ENCODE results near the gene AGK. TPM values are rescaled to one million over a fixed set of nuclear protein-coding genes. Genes with fewer than 3 reads are reported as not detected.

The AGK gene, protein sequence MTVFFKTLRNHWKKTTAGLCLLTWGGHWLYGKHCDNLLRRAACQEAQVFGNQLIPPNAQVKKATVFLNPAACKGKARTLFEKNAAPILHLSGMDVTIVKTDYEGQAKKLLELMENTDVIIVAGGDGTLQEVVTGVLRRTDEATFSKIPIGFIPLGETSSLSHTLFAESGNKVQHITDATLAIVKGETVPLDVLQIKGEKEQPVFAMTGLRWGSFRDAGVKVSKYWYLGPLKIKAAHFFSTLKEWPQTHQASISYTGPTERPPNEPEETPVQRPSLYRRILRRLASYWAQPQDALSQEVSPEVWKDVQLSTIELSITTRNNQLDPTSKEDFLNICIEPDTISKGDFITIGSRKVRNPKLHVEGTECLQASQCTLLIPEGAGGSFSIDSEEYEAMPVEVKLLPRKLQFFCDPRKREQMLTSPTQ
- polyA plus RNA-seq (ENCODE audit: insufficient read length): 16.9 TPM

DNA sequence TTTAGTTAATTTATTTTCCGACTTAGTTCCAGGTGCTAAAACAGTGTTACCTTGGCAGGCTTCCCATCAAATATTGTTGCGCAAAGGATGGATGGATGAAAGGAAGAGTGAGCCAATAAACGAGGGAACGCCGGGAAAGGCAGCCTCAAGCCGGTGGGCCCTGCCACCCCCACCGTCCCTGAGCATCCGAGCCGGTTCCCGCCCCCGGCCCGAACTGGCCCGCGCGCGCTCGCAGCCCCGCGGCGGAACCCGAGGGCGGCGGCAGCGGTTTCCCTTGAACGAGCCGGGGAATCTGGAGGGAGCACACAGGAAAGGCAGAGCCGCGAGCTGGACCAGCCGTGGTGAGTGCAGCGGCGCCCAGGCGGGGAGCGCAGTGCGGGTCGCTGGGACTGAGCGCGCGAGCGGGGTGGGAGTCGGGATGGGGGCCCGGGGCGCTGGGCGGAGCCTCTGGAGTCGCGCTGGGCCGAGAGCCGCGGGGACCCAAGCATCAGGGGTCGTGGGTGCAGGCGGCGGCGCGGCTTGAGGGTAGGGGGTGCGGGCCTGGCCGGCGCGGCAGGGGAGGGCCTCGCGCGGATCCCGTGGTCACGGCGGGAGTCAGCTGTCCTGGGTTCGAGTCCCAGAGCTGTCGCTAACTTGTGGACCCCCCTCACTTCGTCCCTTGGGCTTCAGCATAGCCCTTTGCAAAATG is at the start of gene AGK:
Gene AGK, plus strand, starts transcription at position 317 of the 688 bp plus-strand sequence. CDS start 4,057 bp downstream, outside the sequence.
- DNase-seq: peak; percentile 84

DNA sequence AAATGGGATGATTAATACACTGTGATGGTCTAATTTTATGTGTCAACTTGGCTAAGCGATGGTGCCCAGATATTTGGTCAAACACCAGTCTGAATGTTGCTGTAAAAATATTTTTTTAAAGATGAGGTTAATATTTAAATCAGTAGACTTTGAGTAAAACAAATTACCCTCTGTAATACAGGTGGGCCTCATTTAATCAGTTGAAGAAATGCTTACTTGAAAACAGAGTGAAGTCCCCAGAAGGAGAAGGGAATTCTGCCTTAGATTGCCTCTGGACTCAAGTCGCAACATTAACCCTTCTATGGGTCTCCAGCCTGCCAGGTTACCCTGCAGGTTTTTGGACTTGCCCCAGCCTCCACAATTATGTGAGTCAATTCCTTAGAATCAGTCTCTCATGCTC is 49.8 kb upstream of the AGK start:
- DNase-seq: no peak

DNA sequence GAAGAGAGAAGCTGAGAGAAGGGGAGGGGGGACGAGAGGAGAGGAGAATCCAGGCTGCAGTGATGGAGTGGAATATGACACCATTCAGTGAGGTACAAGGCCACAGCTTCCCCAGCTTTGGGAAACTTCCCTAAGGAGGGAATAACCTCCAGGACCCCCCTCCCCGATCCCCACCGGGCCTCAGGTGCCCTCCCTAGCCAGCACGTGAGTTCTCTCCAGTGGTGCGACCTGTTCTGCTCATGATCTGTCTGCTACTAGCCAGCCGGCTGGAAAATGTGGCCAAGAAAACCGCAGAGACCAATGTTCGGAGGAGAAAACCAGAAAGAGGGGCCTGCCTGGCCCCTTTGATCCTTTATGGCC is 39.9 kb upstream of the AGK start:
- no peak for DNase-seq

DNA sequence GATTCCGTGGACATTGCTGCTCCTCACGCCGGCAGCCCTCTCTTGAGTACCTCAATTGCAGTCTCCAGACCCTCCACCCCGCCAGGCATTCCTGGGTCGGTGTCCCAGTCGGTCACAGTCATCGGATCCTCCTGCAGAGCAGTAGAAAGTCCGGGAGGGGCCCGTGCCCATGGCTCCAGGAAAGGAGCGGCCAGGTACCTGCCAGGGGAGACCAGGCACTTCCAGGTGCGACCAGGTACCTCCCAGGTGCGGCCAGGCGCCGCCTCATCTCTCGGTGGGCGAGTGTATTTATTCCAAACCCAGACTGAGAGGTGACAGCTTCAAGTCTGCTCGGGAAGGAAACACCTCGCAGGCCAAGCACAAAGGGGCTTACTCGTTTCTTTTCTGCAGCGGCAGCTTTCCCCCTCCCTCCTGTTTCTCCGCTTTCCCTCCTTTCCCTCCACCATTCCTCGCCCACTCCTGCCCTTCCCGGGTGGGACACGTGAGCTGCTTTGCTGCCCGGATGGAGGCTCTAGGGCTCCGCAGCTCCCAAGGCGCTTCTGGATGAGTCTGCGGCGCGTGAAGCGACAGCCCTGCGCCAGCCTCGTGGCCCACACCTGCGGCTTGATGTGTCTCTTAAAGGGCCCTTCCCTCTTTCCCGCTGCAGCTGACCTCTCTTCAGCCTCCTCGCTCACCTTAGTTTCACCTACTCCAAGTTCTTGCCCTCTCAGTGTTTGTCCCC is 39.4 kb upstream of the AGK start:
- no peak for DNase-seq

DNA sequence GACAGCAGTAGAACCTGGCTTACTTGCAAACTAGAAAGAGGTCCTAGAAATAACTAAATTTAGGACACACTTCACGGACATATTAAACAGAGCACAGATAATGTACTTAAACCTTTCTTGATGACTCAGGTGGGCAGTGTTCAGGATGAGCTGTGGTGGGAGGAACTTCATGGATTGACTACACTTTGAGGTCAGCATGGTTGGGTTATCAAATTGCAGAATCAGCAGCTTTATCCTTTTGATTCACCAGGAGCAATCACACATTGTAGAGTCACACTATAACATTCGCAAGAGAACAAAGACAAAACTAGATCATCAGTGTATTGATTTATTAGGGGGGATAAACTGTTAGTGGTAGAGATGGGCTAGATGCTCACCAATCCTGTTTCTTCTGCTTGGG is 38.6 kb upstream of the AGK start:
- no peak for DNase-seq

DNA sequence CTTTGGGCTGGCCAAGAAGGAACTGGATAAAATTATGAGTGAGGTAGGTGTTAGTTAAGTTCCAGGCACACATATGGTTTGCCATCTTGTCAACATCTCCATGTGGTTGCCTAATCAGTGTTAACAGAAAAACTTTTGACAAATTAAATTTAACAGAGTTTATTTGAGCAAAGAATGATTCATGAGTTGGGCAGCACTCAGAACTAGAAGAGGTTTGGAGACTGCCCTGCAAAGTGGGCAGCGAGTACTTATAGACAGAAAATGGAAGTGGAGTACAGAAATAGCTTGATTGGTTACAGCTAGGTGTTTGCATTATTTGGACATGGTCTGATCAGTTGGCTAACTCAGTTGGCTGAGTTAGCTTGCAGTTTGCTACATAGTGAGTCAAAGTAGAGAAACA is 37.5 kb upstream of the AGK start:
- no peak for DNase-seq

DNA sequence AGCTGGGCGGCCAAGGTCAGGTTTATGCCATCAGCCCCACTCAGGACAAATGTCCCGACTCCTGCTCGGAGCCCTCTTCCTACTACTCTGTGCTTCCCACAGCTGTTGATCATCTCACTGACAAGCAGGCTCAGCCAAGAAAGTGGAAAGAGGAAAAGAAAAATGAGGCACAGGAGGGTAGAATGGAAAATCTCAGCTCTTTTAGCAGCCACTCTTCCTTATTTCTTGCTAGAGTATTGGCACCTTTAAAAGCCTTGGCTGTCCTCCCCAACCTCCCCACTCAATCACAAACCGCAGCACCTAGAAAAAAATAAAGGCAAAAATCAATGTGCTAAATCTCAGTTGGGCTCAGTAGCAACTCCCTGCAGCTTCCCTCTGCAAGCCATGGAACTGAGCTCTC is 35.3 kb upstream of the AGK start:
- peak; percentile 19 for DNase-seq

DNA sequence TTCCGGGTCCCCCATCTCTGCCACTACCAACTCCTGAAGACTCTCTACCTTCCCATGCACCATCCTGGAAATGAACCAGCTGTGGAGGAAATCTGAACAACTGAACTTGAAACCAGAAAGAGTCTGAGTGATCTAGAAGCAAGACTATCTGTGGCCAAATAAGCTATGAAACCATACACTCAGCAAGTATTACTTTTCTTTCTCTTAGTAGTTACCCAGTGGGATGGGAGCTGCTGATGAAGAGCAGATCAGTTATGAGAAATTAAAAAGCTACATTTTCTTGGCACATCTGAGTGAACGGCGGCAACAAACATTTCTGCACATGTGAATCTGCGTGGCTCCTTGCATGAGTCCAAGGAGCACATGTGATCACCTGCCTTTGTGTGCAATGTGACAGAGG is 31.6 kb upstream of the AGK start:
- no peak for DNase-seq

DNA sequence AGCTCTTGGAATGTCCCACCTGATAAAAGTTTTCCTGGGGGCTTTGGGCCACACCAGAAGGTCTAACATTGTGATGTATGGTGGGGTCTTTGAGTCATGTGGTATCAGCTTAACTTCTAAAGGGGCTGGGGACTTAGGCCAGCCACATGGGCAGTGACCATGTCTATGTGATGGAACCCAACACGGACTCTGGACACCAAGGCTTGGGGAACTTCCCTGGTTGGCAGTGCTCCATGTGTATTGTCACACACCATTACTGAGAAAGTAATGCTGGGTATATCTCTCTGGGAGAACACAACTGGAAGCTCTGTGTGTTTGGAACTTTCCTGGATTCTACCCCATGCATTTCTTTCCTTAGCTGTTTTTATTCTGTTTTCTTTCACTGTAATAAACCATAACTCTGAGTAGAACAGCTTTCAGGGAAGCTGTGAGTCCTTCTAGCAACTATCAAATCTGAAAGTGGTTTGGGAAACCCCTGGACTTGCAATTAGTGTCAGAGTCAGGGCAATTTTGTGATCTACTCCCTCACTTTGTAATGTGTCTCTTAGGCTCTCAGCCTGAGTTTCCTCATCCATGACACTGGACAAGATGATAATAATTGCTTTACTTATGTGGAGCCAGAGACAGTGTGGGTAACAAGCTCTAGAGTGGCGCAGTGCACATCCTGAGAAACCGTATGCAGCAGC is 28.4 kb upstream of the AGK start:
- no peak for DNase-seq

DNA sequence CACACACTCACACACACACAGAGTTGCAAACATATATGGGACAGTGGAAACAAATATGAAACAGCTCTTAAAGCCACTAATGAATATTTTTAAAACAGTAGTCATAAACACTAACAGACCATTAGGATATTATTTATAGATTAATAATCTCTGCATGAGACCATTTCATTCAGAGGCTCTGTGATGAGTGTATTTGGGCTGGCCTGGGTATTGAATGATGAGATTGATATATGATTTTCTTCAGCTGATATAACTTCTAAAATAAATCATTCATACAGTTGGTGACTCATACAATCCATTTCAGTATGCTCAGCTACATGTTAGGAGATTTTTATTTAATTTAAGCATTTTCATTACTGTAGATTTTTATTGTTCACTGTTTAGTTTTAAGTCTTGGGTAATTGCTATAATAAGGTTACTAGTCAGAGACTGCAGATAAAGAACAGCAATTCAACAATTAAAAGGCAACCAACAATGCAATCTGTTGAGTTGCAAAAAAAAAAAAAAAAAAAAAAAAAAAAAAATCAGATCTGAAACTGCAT is 25.2 kb upstream of the AGK start:
- DNase-seq: no peak

DNA sequence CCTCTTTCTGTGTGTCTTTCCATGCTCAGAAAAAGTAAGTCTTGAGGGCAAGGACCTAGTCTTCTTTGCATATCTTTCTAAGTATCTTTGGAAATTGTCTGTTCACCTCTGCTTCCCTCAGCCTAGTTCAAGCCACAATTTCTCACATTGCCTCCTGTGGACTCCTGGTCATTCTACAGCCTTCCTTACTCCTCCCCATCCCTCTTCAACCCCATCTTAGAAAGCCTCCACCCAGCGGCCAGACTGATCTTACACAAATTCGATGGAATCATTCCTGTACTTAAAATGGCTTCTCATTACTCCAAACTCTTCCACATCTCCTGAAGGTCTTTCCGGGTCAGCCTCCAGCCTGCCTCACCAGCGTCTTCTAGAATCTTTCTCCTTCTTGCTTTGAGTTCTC is 24.1 kb upstream of the AGK start:
- DNase-seq: no peak

DNA sequence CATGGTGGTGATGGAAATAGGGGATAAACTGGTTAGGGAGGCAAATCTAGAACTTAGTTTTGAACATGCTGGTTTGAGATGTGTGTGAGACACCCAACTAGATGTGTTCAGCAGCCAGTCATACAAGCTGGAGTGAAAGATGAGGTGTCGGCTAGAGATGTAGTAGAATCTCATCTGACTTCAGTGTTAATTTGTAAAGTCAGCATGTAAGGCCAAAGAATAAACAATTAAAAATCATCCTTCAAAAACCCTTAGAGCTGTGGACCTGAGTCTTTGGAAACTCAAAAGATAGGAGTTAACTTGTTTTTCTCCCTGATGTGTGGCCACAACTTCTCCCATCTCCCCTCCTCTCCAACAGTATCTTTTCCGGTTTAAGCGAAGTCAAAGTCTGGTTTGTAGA is 22.8 kb upstream of the AGK start:
- DNase-seq: no peak

DNA sequence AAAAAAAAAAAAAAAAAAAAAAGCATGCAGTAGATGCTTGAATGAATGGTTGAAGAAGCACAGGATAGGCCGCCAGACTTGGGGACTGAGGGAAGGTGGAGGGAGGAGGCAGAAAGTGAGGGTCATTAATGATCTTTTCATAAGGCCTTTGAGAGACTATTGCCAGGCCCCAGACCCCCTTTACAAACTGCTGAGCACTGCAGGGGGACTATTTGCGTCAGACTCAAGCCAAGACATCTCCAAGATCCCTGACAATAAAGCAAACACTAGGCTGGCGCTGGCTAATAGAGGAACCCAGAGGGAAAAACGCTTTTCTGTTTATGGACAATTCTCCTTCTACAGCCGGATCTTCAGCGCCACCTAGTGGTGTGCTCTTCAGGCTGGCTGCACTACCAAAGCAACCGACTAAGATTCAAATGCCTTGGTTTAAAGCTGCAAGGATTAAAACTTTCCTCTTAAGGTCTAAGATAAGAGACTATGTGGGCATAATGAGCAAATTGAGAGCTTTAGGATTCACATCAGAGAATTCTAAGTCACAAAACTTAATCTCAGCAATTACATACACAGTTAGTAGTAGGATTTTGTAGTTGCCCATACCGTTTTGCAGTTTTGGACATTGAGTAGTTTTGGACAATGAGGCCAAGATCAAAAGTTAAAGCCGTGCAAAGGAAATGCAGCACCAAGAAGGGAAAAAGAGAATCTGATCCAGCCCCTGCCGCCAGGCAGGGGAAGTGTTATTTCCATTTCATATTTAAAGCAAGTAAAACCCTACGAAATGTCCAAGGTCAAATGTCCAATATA is 17.9 kb upstream of the AGK start:
- DNase-seq: peak; percentile 83

DNA sequence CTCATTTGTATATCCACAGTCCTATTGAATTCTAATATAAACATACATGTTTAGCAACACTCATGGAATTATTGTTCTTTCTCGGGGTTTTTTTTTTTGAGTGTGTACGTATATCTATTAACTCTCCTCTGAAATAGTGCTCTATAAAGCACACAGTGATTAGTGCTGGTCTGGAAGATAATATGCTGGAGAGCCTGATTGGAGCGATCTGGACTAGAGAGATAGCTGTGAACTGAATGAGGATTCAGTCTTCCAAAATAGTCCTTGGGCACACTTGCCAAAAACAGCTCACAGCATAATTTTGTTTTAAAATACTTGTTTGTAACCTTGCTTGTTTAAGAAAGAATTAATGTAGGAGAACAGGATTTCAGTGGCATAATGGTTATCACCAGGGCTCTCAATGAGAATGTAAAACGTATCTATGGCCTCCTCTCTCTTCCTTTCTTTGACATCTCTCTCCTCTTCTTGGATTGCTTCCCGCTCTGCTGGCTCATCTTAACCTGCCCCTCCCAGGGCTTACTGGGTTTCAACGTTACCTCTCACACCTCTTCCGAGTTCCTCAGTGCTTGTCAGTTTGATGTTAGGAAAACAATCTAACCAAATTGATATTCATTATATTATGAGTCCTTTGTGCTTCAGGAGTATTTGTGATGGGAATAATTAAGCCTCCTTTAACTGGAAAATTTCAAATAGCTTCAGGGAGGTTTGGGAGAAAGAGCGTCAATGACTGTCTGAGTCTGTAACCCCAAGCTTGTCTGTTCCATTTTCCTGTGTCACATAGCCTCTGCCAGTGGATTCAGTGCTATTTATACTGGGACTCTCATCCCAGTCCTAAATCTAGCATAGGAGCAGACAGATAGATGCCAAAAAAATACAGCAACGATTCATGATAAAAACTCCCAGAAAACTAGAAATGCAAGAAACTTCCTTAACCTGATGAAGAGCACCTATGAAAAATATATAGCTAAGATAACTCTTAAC is 16.2 kb upstream of the AGK start:
- no peak for DNase-seq

DNA sequence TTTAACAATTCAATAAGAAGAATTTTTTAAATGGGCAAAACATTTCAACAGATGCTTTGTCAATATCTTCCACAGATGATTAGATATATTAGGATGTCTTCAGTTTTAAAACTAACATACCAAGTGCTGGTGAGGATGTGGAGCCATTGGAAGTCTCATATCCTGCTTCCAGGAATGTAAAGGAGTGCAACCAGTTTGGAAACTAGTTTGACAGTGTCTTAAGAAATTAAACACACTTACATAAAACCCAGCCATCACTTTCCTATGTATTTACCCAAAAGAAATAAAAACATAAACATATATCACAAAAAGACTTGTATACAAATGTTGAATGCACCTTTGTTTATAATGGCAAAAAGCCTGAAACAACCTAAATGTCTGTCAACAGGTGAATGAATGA is 13.3 kb upstream of the AGK start:
- DNase-seq: no peak

DNA sequence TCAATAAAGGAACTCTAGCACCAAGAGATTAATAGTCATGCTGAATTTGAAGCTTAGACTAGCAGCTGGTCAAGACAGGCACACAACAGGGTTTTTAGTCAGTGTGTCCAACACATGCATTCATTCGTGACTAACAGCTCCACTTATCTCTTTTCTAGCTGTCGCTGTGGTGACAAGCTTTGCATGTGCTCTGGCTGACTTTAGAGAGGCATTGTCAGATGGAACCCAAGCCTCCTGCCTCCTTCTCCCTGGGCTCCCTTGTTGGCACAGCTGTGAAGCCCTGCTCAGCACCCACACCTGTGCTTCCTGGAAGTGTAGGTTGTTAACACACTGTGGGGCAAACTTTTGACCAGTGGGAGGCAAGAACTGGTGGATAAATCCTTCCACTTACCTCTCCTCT is 9.8 kb upstream of the AGK start:
- DNase-seq: no peak

DNA sequence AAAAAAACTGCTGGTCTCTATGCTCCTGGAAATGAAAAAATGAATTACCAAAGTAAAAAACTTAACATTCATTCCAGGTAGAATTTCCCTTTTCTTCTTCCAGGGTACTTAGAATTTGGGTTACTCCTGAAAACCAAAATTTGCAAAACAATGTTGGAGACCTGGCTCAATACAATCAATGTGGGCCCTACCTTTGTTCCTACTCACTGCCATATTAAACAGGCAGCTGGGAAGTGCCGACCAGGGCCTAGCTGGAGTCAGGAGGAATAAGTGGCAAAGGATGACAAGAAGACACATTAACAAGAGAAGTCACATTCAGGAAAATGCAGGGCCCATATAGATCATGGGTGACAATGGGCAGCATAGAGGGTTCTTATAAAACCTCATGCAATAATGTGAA is 6.4 kb upstream of the AGK start:
- no peak for DNase-seq

DNA sequence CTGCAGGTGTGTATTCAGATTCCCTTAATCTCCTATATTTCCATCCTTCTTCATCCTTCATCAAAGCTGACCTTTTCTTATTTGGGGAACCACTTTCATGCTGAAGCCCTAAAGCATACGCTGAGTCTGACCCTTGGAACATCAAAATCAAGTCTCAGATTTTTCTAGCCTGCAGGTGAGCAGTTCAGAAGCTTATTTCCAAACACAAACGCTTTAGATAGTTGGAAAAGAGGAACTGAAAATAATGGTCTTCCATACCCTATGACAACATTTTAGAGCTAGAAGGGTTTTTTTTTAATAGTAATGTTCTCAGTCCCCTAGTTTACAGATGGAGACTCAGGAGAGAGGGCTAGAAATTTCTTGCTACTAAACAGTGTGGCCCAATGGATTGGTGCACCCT is 1.6 kb upstream of the AGK start:
- DNase-seq: no peak

DNA sequence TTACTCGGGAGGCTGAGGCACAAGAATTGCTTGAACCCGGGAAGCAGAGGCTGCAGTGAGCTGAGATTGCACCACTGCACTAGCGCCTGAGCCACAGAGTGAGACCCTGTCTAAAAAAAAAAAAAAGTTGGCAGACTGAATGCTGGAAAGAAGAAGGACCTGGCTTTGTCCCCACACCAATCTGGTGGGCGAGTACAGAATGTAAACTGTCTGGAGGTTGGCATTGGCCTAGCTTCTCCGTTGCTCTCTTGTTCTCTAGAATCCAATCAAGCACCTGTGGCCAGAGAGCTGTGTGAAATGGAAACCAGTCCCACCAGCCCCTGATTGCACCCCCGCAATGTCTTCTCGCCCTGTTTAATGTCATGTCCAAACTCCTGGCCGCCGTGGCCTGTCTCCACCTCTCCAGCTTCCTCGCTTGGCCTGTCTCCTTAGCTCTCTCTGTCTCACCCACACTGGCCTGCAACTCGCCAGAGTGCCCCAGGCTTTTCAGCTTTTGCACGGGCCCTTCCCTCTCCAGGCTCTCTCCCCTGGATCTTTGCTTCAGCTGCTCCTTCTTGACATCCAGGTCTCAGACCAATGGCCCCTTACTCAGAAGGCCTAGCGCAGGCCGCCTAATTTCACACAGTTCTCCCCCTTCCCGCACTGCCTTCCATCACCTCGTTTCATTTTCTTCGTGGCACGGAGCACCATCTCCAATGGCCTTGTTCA is 670 bp upstream of the AGK start:
- no peak for DNase-seq

DNA sequence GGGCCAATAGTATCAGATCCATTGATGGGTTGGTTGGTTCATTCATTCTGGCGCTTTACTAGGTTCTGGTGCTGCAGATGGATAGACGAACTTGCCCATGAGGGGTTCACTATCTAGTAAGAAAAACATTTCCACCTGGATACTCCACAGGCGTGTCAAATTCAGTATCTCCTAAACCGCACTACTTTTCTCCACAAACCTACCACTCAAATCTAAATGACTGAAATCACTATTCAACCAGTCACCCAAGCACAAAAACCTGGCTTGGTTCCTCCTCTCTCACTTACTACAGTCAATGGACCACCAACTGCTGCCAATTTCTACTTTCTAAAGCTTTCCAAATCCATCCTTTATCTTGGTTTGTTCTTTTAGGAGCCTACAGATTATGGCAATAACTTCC is 572 bp downstream of the AGK start:
- no peak for DNase-seq
